HG03103 (cell line): ENCODE results near the gene MSTO1.
"Not testable (repeated sequence)": the region's sequence is repeated elsewhere in the genome, so short reads cannot be mapped to it uniquely, and the experiment has no call there.

Experiments used
- ATAC-seq: cut with Tn5 transposase; IDR thresholded peaks from one replicate; pipeline ENCODE4 v1.9.1; 2021; ENCODE audit warnings: low read depth; ENCODE audit not compliant: unreplicated experiment

MSTO1 gene

DNA sequence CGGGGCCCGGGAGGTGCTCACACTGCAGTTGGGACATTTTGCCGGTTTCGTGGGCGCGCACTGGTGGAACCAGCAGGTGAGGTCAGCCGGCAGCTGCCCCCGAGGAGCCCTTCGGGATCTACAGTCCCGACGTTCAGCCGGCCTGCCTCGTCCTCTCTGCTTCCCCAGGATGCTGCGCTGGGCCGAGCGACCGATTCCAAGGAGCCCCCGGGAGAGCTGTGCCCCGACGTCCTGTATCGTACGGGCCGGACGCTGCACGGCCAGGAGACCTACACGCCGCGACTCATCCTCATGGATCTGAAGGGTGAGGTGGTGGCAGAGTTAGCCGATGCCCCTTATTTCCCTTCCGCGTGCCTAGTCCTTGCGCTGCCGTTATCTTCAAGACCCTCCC lies 234 bp downstream of the MSTO1 start:
- not testable (repeated sequence) for ATAC-seq

DNA sequence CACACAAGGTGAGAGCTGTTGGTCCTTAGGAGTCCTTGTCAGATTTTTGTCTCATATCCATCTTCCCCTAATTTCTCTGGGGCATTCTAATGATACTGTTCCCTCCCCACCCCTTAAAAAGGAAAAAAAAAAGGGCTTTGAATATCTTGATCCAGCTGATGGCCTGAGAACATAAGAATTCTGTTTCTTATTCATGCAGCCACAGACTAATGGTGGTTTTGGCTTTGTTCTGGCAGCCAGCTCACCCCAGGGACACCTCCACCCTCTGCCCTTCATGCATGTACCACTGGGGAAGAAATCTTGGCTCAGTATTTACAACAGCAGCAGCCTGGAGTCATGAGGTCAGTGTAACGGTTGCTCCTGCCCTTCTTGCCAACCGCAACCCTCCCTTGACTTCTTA lies 3.2 kb downstream of the MSTO1 start:
- not testable (repeated sequence) for ATAC-seq

DNA sequence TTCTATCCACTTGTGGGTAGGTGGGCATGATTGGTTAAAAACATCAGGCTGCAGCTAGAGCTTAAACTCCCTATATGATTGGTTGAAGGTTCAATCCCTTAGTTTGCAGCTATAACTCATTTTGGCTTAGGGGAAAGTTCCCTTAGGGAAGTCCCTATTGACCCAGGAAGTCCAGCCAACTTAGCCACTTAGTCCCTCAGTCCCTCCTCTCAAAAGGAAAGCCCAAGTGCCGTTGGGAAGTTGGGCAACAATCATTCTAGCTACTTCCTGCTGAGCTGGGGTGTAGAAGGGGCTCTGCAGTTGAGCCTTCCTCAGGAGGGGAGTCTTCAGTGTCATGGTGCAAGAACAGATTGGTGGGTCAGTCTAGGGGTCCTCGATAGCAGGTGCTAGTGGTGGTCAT lies 12.2 kb downstream of the MSTO1 start:
- no peak for ATAC-seq

DNA sequence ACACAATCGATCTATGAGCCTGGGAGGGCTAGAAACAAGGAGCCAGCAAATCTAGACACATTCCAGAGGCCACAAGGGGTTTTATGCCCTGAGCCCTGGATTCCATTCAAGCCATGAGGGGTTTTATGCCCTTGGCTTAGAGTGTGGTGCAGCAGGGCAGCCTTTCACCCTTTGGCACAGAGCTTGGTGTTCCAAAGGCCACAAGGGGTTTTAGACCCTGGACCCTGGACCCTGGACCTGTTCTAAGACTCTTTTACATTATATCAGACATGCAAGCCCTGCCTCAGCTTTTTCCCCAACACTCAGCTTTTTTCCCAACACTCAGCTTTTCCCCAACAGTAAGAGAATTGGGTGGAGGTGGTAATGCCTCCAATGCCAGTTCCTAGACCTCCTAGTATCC lies 13.3 kb downstream of the MSTO1 start:
- ATAC-seq = no peak

DNA sequence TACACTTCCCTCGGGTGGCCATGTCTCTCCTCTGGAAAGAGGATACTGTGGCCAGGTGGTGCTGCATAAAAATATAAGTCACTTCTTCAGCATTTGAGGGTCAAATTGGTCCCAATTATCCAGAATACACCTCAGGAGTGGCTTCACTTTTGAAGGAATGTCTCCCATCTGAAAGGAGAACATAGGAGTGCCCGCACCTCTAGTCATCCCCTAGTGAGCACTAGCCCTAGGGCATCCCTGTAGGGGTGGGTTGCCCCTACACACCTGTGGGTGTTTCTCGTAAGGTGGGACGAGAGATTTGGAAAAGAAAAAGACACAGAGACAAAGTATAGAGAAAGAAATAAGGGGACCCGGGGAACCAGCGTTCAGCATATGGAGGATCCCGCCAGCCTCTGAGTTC lies 16.4 kb downstream of the MSTO1 start:
- ATAC-seq = not testable (repeated sequence)

DNA sequence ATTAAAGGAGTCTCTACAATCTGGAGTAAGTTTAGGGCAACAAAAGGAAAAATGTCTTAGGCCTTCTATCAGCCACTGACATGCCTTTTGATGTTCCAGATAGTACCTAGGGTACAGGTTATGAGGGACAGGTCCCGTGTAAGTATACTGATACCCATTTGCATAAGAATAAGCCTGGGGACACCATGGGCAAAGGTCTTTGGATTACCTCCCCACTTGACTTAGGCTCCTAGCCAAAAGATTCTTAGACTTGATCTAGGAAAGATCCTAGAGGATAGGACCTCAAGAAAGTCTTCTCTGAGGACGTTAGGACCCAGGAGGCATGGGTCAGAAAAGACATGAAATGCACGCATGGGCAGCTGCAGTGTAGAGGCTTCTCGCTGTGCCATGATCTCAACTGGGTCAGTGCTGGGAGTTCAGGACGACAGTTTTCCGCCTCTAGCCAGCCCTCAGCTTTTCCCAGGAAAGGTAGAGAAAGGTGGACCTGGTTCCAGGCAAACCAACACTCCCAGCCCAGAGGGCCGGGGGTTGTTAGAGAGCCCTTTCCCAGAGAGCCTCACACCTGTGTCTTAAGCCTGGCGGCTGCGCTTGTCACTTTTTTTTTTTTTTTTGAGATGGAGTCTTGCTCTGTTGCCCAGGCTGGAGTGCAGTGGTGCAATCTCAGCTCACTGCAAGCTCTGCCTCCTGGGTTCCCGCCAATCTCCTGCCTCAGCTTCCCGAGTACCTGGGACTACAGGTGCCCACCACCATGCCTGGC lies 26.6 kb downstream of the MSTO1 start:
- ATAC-seq = no peak

DNA sequence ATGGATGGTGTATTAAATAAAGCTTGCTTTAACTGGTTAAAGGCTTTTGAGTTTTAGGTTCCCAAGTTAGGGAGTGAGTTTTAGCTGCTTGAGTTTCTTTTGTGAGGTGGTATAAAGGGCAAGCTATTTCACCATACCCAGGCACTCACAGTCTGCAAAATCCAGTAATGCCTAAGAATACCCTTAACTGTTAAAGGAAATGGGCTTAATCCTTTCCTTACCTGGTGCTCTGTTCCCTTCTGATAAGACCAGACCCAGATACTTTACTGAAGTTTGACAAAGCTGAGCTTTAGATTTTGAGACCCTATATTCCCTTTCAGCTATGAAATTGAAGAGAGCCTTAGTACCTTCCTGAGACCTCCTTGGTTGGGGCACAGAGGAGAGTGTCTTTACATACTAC lies 30.3 kb downstream of the MSTO1 start:
- ATAC-seq = no peak

DNA sequence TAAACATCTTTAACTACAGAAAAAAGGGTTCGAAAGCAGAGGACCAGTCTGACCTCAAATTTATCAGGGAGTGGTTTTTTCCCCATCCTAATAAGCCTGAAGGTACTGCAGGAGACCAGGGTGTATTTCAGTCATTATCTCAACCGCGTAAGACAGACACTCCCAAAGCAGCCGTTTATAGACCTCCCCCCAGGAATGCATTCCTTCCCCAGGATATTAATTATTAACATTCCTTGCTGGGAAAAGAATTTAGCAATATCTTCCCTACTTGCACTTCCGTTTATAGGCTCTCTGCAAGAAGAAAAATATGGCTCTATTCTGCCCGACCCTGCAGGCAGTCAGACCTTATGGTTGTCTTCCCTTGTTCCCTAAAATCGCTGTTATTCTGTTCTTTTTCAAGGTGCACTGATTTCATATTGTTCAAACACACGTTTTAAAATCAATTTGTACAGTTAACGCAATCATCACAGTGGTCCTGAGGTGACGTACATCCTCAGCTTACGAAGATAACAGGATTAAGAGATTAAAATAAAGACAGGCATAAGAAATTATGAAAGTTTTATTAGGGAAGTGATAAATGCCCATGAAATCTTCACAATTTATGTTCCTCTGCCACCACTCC lies 32.7 kb downstream of the MSTO1 start:
- not testable (repeated sequence) for ATAC-seq

DNA sequence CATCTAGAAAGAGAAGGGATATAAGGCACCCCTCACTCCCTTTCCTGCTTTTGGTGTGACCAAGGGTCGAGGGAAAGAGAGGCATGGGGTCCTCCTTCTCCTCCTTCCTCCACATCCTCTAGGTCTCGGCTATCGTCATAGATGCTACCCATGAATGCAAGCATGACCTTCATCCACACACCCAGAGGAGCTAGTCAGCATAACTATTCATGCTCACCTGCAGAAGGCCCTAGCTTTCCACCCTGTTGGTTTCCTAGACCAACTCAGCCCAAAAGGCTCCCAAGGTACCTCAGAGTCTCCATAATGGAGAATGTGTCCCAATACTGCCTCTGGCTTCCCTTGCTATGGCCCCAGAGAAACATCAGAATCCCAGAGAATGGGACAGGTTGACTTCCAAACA lies 33.2 kb downstream of the MSTO1 start:
- no peak for ATAC-seq

DNA sequence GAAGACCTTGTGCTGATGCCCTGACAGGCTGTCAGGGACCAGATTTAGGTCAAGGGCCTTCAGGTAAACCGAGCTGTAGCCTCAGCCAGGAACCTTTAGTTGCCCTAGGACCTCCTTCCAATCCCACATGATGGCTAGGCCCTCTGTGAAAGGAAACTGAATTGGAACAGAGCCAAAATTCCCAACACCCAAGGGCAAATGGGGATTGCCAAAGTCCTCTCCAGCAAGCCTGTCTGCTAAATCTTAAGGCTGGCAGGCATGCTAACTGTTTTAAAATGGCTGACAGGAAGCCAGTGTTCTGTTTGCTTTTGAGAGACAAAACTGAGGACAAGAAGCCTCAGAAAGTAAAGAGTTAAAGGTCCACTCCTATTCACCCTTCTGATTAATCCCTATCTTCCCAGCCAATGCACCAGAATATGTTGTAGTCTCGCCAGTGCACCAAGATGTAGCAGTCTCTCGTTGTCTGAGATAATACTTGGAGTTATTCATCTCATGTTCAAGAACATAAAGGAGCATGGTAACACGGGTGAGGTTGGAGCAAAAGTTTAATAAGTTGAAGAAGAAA lies 35.1 kb downstream of the MSTO1 start:
- no peak for ATAC-seq

DNA sequence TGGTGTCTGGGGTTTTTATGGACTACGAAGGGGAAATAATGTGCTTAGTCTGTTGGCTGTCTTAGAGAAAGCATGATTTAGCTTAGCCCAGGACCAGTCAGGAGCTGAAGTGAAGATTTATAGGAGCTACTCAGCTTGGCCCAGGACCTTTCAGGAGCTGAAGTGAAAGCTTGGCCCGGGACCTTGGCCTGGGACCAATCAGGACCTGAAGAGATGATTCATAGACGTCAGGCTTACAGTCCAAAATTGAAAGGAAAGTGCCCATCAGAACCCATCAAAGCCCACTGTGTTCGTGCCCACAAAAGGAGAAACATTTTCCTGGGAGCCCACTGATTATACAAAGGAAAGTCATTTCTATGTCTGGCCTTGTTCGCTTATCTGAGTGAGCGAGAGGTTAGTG lies 35.6 kb downstream of the MSTO1 start:
- ATAC-seq = no peak

DNA sequence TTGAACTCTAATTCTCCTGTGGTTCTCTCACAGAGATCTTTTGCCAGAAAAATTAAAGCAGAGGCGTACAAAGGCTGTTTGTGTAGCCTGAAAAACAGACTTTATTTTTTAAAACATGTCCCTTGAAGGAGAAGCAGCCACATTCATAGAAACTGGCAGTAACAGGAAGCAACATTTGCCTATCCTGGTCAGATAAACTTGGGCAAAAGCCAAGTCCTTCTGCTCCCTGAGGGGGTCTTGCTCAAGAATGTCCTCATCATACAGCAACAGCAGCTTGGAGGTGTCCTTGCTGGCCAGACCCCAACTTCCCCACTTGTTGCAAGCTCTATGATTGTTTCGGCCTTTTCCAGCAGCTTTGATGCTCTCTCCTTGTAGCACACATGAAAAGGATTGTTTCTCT lies 36.3 kb downstream of the MSTO1 start:
- ATAC-seq = no peak

DNA sequence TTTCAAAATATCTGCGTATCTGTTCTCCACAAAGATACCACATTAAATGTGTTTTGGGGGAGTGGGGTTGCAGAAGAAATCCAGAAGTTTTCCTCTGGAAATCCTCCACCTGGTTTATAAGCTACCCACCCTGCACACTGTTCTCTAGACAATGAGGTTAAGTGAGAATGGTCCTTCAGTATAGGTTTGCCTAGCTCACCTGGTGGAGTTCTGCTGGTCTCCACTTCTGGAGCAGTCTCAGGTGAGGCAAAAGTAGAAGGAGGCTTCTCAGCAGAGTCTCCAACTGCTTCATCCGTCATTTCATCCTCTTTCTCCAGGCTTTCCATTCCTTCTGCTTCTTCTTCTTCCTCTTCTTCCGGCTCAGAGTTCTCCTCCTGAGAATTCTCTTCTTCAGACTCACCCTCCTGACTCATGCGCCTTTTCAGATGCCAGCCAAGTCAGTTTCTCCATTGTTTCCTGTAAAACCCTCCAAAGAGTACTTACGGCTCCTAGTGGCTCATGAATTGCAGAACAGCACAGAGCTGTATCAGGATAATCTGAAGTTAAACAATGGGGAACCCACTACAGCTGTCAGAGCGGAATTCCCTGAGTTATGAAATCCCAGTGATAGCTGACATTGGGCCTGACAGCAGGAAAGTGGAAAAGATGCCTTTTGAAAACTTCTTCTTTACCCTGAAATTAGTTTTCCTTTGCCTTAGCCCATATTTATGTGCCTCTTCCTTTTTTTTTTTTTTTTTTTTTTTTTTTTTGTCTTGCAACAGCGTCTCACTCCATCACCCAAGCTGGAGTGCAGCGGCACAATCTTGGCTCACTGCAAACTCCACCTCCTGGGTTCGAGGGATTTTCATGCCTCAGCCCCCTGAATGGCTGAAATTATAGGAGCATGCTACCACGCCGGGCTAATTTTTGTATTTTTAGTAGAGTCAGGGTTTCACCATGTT lies 38.5 kb downstream of the MSTO1 start:
- ATAC-seq = no peak

DNA sequence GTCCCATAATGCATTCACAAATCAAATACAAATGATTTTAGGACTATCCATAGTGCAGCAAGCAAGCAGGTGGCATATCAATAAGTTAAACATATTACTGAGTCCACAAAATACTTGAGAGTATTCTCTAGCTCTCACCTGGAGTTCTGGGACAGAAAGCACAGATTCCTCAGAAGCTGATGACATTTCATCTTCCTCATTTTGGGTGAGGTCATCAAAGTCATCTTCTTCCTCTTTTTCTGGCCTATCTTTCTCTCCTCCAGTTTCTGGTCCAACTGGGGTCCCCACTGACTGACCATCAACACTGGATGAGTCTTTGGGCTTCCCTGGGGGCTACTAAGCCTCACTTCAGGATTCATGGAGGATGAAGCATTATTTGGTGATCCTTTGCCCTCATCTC lies 39.7 kb downstream of the MSTO1 start:
- ATAC-seq = no peak

DNA sequence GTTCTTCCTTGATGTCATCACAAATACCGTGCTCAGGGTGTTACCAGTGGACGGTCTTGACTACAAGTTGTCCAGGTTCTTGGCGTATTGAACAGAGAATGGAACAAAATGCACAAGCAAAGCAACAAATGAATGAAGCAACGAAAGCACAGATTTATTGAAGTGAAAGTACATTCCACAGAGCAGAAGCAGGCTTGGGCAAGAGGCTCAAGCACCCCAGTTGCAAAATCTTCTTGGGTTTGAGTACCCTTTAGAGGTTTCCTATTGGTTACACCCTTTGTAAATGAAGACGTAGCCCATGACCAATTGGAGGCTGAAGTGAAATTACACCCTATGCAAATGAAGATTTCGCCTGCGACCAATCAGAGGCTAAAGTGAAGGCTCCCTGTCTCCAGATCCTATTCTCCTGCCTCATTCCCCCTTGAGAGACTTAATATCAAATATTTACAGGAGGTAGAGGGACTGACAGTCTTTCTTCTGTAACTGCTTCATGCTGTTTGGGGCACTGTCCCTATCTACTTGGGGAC lies 40.3 kb downstream of the MSTO1 start:
- no peak for ATAC-seq

DNA sequence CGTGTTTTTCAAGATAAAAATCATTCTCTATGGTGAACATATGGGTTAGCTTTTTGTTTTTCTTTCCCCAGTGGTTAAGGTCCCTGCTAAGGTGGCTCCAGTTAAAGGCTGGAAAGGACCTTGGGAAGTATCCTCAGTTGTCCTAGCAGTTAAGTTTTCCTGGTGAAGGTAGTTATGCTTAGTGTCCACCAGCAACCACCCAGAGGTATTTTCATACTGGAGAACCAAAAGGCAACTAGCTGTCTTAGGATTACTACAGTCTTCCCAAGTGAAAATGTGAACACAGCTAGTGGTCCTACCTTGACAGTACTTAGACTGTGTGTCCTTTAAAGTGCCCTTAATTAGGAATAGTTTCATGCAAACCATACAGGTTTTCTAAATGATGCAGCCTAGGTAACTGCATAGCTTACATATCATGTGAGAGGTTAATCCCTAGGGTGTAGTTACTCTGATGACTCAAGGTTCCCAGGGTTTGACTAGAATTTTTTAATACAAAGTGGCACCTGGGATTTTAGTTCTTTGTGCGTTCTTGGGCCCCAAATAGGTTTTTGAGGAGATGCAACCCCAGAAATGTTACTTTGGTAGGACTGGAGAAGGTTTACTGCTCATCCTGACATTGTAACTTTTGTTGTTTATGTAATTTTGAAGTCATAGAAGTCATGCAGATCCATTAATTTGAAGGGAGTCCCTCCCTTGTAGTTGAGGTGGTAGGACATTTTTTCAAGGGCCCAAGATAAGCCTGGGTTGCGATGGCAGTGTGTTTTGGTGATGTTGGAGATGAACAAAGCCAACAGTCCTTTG lies 42.0 kb downstream of the MSTO1 start:
- ATAC-seq = no peak

DNA sequence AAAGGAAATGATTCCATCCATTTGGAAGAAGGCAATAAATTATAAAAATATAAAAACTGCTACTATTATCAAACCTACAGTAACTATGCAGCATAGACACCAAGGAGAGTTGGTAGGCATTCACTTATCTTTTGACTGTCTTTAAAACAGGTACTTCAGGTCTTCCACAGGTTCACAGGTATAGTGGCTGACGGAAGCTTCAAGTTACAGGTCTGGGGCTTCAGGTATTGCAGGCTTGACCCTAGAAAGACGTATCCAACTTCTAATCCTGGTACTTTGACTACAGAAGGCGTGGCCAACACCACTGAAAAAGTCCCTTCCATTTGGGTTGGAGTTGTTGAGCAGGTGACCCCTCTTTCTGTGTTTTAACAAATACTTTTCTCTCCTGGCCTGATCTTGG lies 42.9 kb downstream of the MSTO1 start:
- ATAC-seq = no peak

DNA sequence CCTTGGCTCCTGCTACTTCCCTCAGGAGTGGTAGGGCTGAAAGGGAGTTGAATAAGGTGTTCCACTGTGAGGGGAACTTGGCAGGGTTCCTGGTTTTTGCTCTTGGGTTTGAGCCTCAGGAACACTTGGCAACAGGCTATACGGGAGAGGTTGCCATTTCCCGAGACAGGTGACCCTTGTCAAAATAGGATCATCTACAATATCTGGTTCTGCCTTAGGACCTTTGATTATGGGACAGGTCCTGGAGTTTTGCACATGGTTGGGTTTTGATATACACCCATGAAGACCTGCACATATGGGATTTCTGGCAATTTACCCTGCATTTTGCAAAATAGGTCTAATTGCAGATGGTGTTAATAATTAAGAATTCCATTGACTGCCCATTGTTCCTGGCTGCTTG lies 47.4 kb downstream of the MSTO1 start:
- ATAC-seq = no peak

DNA sequence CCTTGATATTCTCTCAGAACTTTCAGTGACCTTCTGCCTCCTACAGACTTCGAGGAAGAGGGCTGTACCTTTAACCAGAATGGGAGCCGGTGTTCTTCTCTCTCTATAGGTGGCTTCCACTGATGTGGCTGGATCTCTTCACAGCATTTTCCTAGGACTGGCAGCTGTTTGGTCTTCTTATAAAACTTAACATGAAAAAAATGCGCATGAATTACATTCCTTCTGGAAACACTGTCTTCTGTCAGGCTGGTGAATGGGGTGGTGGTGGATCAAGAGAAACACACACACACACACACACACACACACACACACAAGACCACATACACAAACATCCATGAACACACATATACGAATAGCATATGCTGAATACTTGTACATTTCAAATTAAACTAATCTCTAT lies 51.2 kb downstream of the MSTO1 start:
- not testable (repeated sequence) for ATAC-seq
